ENCODE results near the gene OR2G2.

OR2G2 gene

GRCh38 chr1:247588060-247588459 lies at the start of gene OR2G2:
OR2G2 (plus strand) TSS chr1:247588360; CDS start chr1:247588360, 0 bp downstream.
- no peak for DNase-seq (ENCODE audit: low spot score)

GRCh38 chr1:247538561-247538960 lies 49.6 kb upstream of the OR2G2 start:
- DNase-seq (ENCODE audit: low spot score): no peak

- DNase-seq (ENCODE audit: low spot score): no peak
Observed at GRCh38 chr1:247539215-247539614, 48.9 kb upstream of the OR2G2 start.

- DNase-seq (ENCODE audit: low spot score): no peak
Observed at GRCh38 chr1:247540581-247540980, 47.6 kb upstream of the OR2G2 start.

- no peak for DNase-seq (ENCODE audit: low spot score)
Observed at GRCh38 chr1:247542811-247543210, 45.3 kb upstream of the OR2G2 start.

GRCh38 chr1:247548092-247548491 lies 40.1 kb upstream of the OR2G2 start:
- no peak for DNase-seq (ENCODE audit: low spot score)

GRCh38 chr1:247548769-247549182 lies 39.4 kb upstream of the OR2G2 start, which contains the start of gene GCSAML:
GCSAML (plus strand) TSS chr1:247549134; CDS start chr1:247549192, 58 bp downstream.
- DNase-seq (ENCODE audit: low spot score): no peak

GRCh38 chr1:247551721-247552120 lies 36.4 kb upstream of the OR2G2 start:
- DNase-seq (ENCODE audit: low spot score): no peak

GRCh38 chr1:247552231-247552630 lies 35.9 kb upstream of the OR2G2 start:
- no peak for DNase-seq (ENCODE audit: low spot score)

GRCh38 chr1:247557926-247558674 lies 30.1 kb upstream of the OR2G2 start:
- no peak for DNase-seq (ENCODE audit: low spot score)

GRCh38 chr1:247561711-247562110 lies 26.4 kb upstream of the OR2G2 start:
- no peak for DNase-seq (ENCODE audit: low spot score)

- no peak for DNase-seq (ENCODE audit: low spot score)
Observed at GRCh38 chr1:247562198-247562597, 26.0 kb upstream of the OR2G2 start.

- DNase-seq (ENCODE audit: low spot score): no peak
Observed at GRCh38 chr1:247574236-247574635, 13.9 kb upstream of the OR2G2 start.

GRCh38 chr1:247574664-247575063 lies 13.5 kb upstream of the OR2G2 start:
- DNase-seq (ENCODE audit: low spot score): no peak

- peak; percentile 59 for DNase-seq (ENCODE audit: low spot score)
Observed at GRCh38 chr1:247576514-247576913, 11.6 kb upstream of the OR2G2 start.

- no peak for DNase-seq (ENCODE audit: low spot score)
Observed at GRCh38 chr1:247578946-247579460, 9.2 kb upstream of the OR2G2 start.

- DNase-seq (ENCODE audit: low spot score): no peak
Observed at GRCh38 chr1:247605286-247605685, 17.1 kb downstream of the OR2G2 start, which contains the start of gene OR2G3. OR2G3 (plus strand) TSS chr1:247605586; CDS start chr1:247605586, 0 bp downstream.

- no peak for DNase-seq (ENCODE audit: low spot score)
Observed at GRCh38 chr1:247613405-247613804, 25.2 kb downstream of the OR2G2 start.

- DNase-seq (ENCODE audit: low spot score): no peak
Observed at GRCh38 chr1:247614625-247615024, 26.5 kb downstream of the OR2G2 start.

GRCh38 chr1:247627951-247628350 lies 39.8 kb downstream of the OR2G2 start:
- DNase-seq (ENCODE audit: low spot score): no peak

GRCh38 chr1:247638011-247638410 lies 49.9 kb downstream of the OR2G2 start:
- no peak for DNase-seq (ENCODE audit: low spot score)

GRCh38 chr1:247638781-247639180 lies 50.6 kb downstream of the OR2G2 start:
- no peak for DNase-seq (ENCODE audit: low spot score)
